ENCODE results near the gene RBPMS2. TPM values are rescaled to one million over a fixed set of nuclear protein-coding genes. Genes with fewer than 3 reads are reported as not detected.

Gene RBPMS2
- total and polyA plus RNA-seq, 2 donors (not counting 3 experiments of a cell fraction or from before 2014, with no cell fraction given), result 2.3 to 7.8 TPM

DNA sequence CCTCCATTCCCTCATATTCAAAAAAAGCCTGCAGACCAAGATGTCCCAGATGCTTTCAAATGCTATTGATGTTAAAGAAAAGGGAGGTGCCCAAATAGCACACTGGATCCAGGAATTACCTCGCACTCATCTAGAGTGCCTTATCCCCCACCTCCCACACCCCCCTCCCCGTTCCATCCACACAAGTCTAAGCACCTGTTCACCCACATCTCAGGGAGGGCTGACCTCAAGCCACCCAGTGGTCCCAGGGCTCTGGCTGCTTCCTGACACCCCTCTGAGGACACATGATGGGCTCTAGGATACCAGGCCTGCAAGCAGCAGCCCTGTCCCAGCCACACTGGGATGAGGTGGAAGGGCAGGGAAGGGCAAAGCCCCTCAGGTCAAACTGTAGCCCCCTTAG is 4.8 kb downstream of the RBPMS2 start:
- FAIRE-seq (no peak), DNase-seq (ENCODE audit: low read depth, low spot score) (no peak)
- no peaks in the 10 kb centered on the region for H3K9me3 ChIP-seq (replicated peaks; ENCODE audit: control insufficient read depth, insufficient read depth, low read length)
- H3K4me3 ChIP-seq (replicated peaks in 1 of 3; ENCODE audit: insufficient read depth in 1 of 3, low read depth in 1 of 3, low read length in 3 of 3), result no peak overlapping the region
- no peak overlapping the region for H3K9ac ChIP-seq (replicated peaks; ENCODE audit: extremely low read depth, insufficient read depth, low read length)
- no peaks in the 10 kb centered on the region for H3K36me3 ChIP-seq (ENCODE audit: control insufficient read depth in 2 of 2, extremely low read depth in 1 of 2, insufficient read depth in 2 of 2, low read length in 2 of 2)
- no peaks in the 10 kb centered on the region for H3K79me2 ChIP-seq (ENCODE audit: control insufficient read depth, insufficient read depth, low read length)
- no peaks in the 10 kb centered on the region for H3K27me3 ChIP-seq (ENCODE audit: control insufficient read depth in 2 of 2, insufficient read depth in 2 of 2, low read length in 2 of 2)
- ChIA-PET POLR2A (no interaction called here), CTCF (no interaction called here)
- no peak overlapping the region for H3K4me2 ChIP-seq (ENCODE audit: insufficient read depth, low read length)
- no peaks in the 10 kb centered on the region for H4K20me1 ChIP-seq (replicated peaks; ENCODE audit: control insufficient read depth, extremely low read depth, insufficient read depth, low read length)
- TF ChIP-seq, protein P1, sequence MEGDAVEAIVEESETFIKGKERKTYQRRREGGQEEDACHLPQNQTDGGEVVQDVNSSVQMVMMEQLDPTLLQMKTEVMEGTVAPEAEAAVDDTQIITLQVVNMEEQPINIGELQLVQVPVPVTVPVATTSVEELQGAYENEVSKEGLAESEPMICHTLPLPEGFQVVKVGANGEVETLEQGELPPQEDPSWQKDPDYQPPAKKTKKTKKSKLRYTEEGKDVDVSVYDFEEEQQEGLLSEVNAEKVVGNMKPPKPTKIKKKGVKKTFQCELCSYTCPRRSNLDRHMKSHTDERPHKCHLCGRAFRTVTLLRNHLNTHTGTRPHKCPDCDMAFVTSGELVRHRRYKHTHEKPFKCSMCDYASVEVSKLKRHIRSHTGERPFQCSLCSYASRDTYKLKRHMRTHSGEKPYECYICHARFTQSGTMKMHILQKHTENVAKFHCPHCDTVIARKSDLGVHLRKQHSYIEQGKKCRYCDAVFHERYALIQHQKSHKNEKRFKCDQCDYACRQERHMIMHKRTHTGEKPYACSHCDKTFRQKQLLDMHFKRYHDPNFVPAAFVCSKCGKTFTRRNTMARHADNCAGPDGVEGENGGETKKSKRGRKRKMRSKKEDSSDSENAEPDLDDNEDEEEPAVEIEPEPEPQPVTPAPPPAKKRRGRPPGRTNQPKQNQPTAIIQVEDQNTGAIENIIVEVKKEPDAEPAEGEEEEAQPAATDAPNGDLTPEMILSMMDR (IDR thresholded peaks at IDR 0.05; ENCODE audit: extremely low read depth in 1 of 2, insufficient read depth in 1 of 2, low read depth in 1 of 2, low read length in 2 of 2), result no peak
- intact Hi-C loops (cut with micrococcal nuclease), result no loop called here
- no peaks in the 10 kb centered on the region for H3K9me1 ChIP-seq (replicated peaks; ENCODE audit: control insufficient read depth, extremely low read depth, insufficient read depth, low read length)
- dilution Hi-C loops (cut with MboI; ENCODE audit: extremely low pct_ligation_motif_present, low sequenced_read_pairs), result no loop called here
- H3K27ac ChIP-seq (ENCODE audit: insufficient read depth, low read depth, low read length), result no peak overlapping the region
- no TSS peak for BruUV-seq (replicated peaks)
- H3K4me1 ChIP-seq (ENCODE audit: control insufficient read depth, extremely low read depth, insufficient read depth, low read length), result no peaks in the 10 kb centered on the region
- no peak overlapping the region for H2AFZ ChIP-seq (ENCODE audit: low read depth, low read length)

DNA sequence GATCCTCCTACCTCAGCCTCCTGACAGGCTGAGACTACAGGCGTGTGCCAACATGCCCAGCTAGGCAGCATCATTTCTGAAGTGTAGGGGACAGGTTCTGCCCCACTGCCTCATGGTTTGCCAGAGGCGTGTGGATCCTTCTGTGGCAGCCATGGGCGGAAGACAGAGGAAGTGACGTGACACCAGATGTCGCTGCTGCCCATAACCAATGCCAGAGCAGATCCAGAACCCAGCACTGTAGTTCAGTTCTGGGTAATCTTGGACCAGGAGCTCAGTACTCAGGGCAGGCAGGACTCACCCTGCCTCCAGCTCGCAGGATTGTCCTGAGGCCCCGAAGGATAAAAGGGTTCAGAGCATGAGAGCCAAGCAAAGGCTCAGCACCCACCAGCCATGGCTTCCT is 8.2 kb downstream of the RBPMS2 start:
- Histone ChIP-seq H3K9me3 (replicated peaks; ENCODE audit: control insufficient read depth, insufficient read depth, low read length) (no peaks in the 10 kb centered on the region), H3K36me3 (ENCODE audit: control insufficient read depth in 2 of 2, extremely low read depth in 1 of 2, insufficient read depth in 2 of 2, low read length in 2 of 2) (no peaks in the 10 kb centered on the region), H3K4me1 (ENCODE audit: control insufficient read depth, extremely low read depth, insufficient read depth, low read length) (no peaks in the 10 kb centered on the region), H3K79me2 (ENCODE audit: control insufficient read depth, insufficient read depth, low read length) (no peaks in the 10 kb centered on the region), H2AFZ (ENCODE audit: low read depth, low read length) (no peak overlapping the region), H3K27ac (ENCODE audit: insufficient read depth, low read depth, low read length) (no peak overlapping the region), H3K9ac (replicated peaks; ENCODE audit: extremely low read depth, insufficient read depth, low read length) (no peak overlapping the region), H3K27me3 (ENCODE audit: control insufficient read depth in 2 of 2, insufficient read depth in 2 of 2, low read length in 2 of 2) (no peaks in the 10 kb centered on the region), H3K4me2 (ENCODE audit: insufficient read depth, low read length) (no peak overlapping the region), H3K9me1 (replicated peaks; ENCODE audit: control insufficient read depth, extremely low read depth, insufficient read depth, low read length) (no peaks in the 10 kb centered on the region), H4K20me1 (replicated peaks; ENCODE audit: control insufficient read depth, extremely low read depth, insufficient read depth, low read length) (no peaks in the 10 kb centered on the region), H3K4me3 (replicated peaks in 1 of 3; ENCODE audit: insufficient read depth in 1 of 3, low read depth in 1 of 3, low read length in 3 of 3) (no peak overlapping the region)
- TF ChIP-seq EZH2 (IDR thresholded peaks at IDR 0.05; ENCODE audit: borderline replicate concordance, low read depth, low read length, severe bottlenecking) (no peak), MYC (IDR thresholded peaks at IDR 0.05; ENCODE audit: low read depth, low read length) (no peak), GATA2 (IDR thresholded peaks at IDR 0.05; ENCODE audit: insufficient read depth, insufficient read length, low read depth, low read length) (no peak), POLR2AphosphoS5 (IDR thresholded peaks at IDR 0.05; ENCODE audit: insufficient read depth, low read depth, low read length) (no peak)
- dilution Hi-C loops (cut with MboI; ENCODE audit: extremely low pct_ligation_motif_present, low sequenced_read_pairs) (no loop called here), intact Hi-C loops (cut with micrococcal nuclease) (no loop called here)
- ChIA-PET CTCF (interaction anchor here (0.7 to 1.2 kb wide), 3 partner anchors 17 to 42 kb away, joined by 3 to 5 read pairs (median 3); no protein-coding TSS in a partner anchor), POLR2A (no interaction called here)
- DNase-seq (ENCODE audit: low read depth, low spot score) (no peak), FAIRE-seq (no peak)
- BruUV-seq (replicated peaks), result no TSS peak

Data from endothelial cell of umbilical vein (primary cell).